DMS 273 (cell line): ENCODE data around the gene ADCY9.
"Not testable (repeated sequence)": the region's sequence is repeated elsewhere in the genome, so short reads cannot be mapped to it uniquely, and the experiment has no call there.

ENCODE experiments used
- DNase-seq: peaks from one replicate; lab custom pipeline; 2025; ENCODE audit not compliant: unreplicated experiment; lab: John Stamatoyannopoulos, UW

The ADCY9 gene

DNA sequence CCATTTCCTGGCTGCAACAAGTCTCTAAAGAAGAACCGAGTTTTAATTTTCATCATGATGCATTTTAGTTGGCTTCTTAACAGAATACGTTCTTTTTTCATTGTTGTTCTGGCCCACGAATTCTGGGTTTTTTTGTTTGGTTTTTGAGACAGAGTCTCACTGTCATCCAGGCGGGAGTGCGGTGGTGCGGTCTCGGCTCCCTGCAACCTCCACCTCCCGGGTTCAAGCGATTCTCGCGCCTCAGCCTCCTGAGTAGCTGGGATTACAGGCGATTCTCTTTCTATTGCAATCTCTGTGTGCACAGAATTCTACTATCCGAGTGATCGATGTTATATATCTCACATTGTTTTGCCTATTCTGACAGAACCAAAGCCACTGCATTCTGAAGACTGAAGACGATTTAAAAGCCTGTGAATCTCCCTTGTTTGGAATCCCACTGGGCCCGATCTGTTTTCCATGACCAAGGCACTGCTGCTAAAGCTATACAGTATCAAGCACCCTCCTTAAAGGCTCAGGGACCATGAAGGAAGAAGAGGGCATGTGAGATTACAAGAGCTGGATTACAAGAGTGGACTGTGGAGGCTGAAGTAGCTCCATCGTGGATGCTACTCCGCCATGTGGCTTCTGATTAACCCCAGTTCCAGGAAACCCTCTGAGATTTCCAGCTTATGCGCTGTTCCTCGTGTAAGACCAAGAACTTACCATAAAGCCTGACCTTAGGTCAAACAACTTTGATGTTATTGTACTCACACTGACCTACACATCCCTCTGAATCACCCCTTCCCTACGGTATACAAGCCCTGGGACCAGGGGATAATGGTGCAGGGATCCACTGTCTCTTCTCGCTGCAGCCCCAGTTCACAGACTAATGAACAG is 44.3 kb downstream of the ADCY9 start:
- DNase-seq, result no peak

DNA sequence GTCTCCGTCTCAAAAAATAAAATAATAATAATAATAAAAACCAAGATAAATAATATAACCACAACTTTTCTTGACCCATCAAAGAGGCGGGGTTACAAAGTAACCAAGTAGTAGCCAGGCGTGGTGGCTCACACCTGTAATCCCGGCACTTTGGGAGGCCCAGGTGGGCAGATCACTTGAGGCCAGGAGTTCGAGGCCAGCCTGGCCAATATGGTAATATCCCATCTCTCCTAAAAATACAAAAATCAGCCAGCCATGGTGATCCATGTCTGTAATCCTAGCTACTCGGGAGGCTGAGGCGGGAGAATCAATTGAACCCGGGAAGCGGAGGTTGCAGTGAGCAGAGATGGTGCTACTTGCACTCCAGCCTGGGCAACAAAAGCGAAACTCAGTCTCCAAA is 45.3 kb downstream of the ADCY9 start:
- DNase-seq, result no peak

GRCh38 chr16:4067262-4068001 is 48.8 kb downstream of the ADCY9 start:
- no peak for DNase-seq

DNA sequence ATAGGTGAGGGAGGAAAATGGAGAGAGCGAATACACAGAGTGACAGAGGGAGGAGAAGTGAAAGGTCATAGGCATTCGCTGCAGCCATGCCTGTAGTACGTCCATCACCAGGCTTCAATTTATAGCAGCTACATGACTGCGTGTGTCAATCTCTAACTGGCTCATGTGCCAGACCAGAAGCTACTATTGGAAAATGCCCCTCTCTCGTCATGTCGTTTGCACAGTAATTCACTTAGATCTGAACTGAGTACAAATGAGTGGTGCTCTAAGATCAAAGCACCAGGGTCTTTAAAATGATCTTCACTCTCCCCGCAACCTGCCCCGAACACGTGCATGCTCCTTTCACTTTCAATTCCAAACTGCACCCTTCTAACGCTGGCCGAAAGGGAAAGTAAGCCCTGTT is 51.3 kb downstream of the ADCY9 start:
- no peak for DNase-seq

DNA sequence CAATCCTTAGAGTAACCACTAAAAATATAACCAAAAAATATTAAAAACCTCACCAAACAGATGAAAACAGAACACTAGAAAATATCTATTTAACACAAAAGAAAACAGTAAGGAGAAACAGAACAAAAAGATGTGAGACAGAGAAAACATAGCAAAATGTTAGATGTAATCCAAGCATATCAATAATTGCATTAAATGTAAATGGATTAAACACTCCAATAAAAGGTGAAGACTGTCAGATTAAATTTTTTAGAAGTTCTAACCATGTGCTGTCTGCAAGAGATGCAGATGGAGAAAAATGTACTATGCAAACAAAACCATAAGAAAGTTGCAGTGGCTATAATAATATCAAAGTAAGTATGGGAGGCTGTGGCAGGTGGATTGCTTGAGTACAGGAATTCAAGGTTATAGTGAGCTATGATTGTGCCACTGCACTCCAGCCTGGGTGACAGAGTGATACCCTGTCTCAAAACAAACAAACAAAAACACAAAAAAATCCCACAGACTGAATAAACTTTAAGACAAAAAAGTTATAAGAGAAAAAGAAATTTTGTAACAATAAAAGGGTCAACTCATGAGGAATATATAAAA is 53.9 kb downstream of the ADCY9 start:
- no peak for DNase-seq

DNA sequence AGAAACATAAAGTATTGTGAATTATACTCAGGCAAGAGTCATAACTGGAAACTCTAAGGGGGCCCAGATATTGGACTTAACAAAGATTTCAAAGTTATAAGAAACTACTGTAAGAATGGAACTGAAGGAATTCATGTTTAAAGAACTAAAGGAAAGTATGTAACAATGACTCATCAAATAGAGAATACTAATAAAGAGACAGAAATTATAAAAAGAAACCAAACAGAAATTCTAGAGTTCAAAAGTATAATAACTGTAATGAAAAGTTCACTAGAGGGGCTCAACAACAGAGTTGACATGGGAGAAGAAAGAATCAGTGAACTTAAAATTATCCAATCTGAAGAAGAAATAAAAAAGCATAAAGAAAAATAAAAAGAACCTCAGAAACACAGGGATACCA is 55.4 kb downstream of the ADCY9 start:
- no peak for DNase-seq

DNA sequence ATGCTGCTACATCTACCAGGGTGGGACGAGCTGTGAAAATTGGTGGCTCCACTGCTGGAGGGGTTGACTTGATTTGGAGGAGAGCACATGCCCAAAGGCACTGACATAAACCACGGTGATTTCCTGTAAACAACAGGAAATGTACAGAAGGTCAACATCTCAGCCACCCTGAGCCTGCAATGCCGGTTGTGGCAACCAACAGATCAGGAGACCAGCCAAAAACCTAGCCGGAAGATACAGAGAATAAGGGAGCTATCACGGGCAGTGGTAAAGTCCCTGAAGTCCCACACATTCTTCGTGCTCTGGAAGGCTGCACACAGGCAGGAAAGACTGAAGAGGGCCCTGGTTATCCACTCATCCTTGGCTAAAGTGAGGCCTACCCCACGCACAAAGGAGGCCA is 56.2 kb downstream of the ADCY9 start:
- no peak for DNase-seq

DNA sequence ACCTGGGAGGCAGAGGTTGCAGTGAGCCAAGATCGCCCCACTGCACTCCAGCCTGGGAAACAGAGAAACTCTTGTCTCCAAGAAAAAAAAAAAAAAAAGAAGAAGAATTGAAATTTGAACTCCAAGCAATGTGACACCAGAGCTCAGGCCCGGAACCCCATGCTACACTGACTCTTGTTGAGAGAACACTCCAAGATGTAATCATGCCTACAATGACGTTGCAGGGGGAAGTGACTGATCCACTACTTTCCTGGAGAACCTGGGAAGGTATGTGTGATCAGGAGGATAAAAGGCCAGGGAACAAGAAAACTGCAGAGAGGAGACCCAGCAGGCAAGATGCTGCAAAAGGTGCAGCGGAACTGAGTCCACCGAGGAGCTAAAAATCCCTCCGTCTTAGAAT is 57.9 kb downstream of the ADCY9 start:
- no peak for DNase-seq

GRCh38 chr16:4057439-4057877 is 58.8 kb downstream of the ADCY9 start:
- no peak for DNase-seq

DNA sequence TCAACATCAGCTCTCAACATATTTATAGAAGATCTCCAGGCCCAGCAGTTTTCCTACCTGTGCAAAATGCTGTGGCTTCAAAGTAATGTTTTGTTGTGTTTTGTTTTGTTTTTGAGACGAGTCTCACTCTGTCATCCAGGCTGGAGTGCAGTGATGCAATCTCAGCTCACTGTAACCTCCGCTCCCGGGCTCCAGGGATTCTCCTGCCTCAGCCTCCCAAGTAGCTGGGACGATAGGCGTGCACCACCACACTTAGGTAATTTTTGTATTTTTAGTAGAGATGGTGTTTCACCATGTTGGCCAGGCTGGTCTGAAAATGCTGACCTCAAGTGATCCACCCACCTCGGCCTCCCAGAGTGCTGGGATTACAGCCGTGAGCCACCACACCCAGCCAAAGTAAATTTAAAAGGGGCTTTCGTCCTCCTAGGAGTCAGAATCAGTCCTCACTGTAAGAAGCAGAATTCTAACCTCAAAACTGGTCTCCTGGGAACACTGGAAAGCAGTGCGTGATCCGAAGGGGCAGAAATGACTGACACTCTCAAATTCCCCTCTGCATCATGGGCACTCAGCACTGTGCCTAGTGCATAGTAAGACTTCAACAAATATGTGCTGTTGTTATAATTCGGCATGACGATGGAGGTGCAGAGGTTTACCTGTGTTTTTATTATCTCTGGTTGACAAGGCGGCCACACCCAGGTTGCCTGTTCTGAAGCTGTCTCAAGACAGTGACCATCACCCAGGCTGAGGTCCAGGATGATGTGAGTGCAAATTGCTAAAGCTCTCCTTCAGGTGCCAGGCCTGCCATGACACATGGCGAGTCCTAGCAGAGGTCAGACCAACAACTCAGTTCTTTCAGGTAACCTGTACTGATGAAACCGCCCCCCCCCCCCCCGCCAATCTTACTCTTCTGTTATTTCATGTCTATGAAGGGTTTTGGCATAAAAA is 59.8 kb downstream of the ADCY9 start:
- no peak for DNase-seq

- DNase-seq, result no peak
Observed at GRCh38 chr16:4055748-4056147, 60.5 kb downstream of the ADCY9 start.

- peak; percentile 47 for DNase-seq
Observed at GRCh38 chr16:4053301-4053845, 62.9 kb downstream of the ADCY9 start.

DNA sequence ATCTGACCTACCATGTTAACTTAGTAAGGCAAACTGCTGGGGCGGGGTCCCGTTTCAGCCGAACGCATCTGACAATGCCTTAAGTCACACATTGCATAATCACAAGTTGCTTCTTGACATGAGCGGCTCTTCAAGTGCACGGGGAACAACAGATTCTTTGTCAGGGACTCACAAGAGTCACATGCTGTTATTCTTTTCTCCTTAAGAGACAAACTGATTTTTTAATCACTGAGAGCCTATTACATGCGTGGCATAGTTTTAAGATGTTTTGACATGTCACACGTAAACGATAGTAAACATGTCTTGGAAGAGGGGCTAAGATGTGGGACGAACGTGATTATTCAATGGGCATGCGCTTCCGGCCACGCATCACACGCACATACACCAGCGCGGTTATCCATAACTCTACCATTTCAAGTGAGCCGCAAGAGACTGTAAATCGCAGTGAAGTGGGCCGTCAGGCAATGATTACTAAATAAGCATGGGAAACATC is 63.4 kb downstream of the ADCY9 start:
- no peak for DNase-seq

DNA sequence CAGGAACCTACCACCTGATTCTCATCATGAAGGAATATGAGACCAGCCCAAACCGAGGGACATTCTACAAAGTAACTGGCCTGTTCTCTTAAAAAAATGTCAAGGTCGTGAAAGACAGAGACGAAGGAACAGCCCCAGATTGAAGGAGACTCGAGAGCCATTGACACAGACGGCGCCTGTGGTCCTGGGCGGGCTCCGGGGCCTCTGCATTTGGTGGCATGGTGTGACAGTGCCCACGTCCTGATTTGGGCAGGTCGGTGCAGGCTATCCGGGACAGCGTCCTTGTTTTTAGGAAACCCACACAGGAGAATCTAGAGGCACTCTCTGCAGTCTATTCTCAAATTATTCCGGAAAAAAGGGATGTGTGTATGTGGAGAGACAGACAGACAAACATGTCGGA is 64.1 kb downstream of the ADCY9 start:
- DNase-seq, result no peak

DNA sequence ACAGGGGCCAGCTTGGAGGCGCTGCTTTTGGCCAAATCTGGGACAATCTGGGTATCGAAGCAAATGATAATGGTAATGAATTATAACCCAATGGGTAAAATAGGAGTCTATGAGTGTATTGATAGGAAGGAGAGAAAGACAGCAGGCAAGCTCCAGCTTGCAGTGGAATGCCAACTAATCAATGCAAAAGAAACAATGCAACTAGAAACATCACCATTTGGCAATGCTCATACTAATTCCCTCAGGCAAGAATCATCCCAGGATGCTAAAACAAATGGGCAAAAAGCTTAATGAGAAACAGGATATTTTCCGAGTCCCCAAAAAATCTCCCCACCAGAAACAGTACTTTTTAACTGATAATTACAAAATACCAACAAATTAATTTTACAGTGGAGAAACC is 64.7 kb downstream of the ADCY9 start:
- no peak for DNase-seq

DNA sequence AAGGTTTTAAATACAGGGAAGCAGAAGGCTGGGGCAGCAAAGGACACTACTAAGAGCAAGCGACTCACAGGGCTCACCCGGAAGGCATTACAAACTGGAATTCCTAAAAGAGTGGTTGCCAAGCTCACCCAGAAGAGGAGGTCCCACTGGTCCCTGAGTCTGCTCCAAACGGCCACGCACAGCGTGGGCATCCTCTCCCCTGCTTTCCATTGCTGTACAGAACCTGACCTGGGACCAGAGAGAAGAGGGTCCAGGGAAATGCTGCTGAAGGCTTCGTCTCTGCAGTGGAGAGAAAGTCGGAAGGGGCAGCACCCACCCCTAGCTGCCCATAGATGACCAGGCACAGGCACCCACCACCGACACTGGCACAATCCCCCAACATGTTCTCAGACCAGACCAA is 67.2 kb downstream of the ADCY9 start:
- DNase-seq, result no peak

DNA sequence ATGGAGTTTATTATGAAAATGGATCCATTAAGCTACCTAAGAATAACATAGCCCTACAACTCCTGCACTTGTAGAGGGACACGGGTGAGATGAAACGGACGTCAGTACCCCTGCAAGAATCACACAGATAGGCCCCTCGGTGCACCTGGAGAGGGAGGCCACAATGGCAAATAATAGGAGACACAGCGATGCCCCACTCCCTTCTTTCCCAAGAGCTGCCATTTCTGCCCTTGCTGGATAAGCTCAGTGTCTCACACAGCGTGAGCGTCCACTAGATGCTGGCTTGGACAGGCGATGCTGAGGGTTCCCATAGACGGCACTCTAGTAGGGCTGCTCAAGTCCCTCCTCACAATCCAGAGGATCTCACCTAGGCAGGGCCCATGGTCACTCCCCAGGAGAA is 67.8 kb downstream of the ADCY9 start:
- DNase-seq, result no peak

DNA sequence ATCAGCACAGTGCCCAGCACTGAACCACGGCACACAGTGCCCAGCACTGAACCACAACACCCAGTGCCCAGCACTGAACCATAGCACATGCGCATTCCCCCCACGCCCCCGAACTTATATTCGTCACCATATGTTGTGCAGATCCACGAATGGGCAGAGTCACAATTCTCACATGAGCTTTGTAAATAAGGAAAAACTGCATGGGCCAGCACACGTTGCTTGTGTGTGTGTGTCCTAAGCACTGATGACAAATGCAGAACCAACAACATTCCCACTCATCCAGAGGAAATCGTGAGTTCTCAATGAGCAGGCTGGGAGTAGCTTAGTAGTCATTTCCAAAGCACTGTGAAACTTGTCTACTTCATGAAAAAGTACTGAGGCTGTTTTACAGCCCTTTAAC is 70.0 kb downstream of the ADCY9 start:
- no peak for DNase-seq

DNA sequence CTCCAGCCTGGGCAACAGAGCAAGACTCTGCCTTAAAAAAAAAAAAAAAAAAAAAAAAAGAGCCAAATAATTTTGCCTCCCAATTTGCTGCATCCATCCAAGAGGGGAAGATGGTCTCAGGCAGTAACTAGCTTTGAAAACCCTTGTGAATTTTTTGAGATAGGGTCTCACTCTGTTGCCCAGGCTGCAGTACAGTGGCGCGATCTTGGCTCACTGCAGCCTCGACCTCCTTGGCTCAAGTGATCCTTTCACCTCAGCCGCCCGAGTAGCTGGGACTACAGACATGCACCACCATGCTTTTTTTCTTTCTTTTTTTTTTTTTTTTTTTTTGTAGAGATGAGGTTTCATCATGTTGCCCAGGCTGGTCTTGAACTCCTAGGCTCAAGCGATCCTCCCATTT is 70.7 kb downstream of the ADCY9 start:
- DNase-seq, result not testable (repeated sequence)

- DNase-seq, result no peak
Observed at GRCh38 chr16:4042581-4042980, 73.7 kb downstream of the ADCY9 start.
